Astrocyte (in vitro differentiated cells and primary cell): ENCODE measurements around the gene GYPC. TPM values are rescaled to one million over a fixed set of nuclear protein-coding genes. Genes with fewer than 3 reads are reported as not detected.

Experiments
- DNase-seq: peaks from one replicate; pipeline ENCODE4 v3.0.0-alpha.2; 2010; ENCODE audit warnings: low read depth
- FAIRE-seq: peaks from 2 replicates; lab custom pipeline; 2011; peaks lifted over from hg19 to GRCh38; lab: Jason Lieb, UNC
- H2AFZ ChIP-seq: 2 replicates; pipeline ENCODE4 v1.6.0; 2012; ENCODE audit warnings: low read depth, low read length, inconsistent platforms
- H3K27ac ChIP-seq: 2 replicates; pipeline ENCODE4 v1.5.1; 2011; ENCODE audit warnings: low read depth, low read length, inconsistent platforms
- H3K27me3 ChIP-seq: 2 replicates; pipeline ENCODE4 v1.6.0; 2011; ENCODE audit warnings: low read length, inconsistent platforms; ENCODE audit not compliant: insufficient read depth
- H3K36me3 ChIP-seq: 2 replicates; pipeline ENCODE4 v1.5.1; 2011; ENCODE audit warnings: low read length, inconsistent platforms; ENCODE audit not compliant: insufficient read depth
- H3K4me1 ChIP-seq: 2 replicates; pipeline ENCODE4 v1.5.1; 2011; ENCODE audit warnings: low read length, inconsistent platforms; ENCODE audit not compliant: insufficient read depth
- H3K4me2 ChIP-seq: 2 replicates; pipeline ENCODE4 v1.6.0; 2012; ENCODE audit warnings: low read length, inconsistent platforms
- H3K4me3 ChIP-seq: 2 replicates; pipeline ENCODE4 v1.5.1; 2011; ENCODE audit warnings: low read depth, mild to moderate bottlenecking, low read length, inconsistent platforms; ENCODE audit not compliant: insufficient read depth
- H3K79me2 ChIP-seq: 2 replicates; pipeline ENCODE4 v1.6.0; 2012; ENCODE audit warnings: mild to moderate bottlenecking, low read length, inconsistent platforms; ENCODE audit not compliant: insufficient read depth
- H3K9ac ChIP-seq: 2 replicates; pipeline ENCODE4 v1.6.0; 2012; ENCODE audit warnings: mild to moderate bottlenecking, low read length, inconsistent platforms
- H3K9me3 ChIP-seq: 2 replicates; pipeline ENCODE4 v1.5.1; 2012; ENCODE audit warnings: low read depth, mild to moderate bottlenecking, low read length, inconsistent platforms; ENCODE audit not compliant: insufficient read depth
- H4K20me1 ChIP-seq: 2 replicates; pipeline ENCODE4 v1.6.0; 2012; ENCODE audit warnings: low read length, inconsistent platforms; ENCODE audit not compliant: insufficient read depth
- H3K27ac Mint-ChIP-seq: one replicate; pipeline ENCODE4 v1.8.0; 2021; ENCODE audit warnings: mild to moderate bottlenecking, mixed read lengths; ENCODE audit not compliant: unreplicated experiment
- H3K27me3 Mint-ChIP-seq: one replicate; pipeline ENCODE4 v1.8.0; 2021; ENCODE audit warnings: low read depth, mixed read lengths; ENCODE audit not compliant: unreplicated experiment
- H3K36me3 Mint-ChIP-seq: one replicate; pipeline ENCODE4 v1.8.0; 2021; ENCODE audit warnings: low read depth, mixed read lengths; ENCODE audit not compliant: unreplicated experiment
- H3K4me1 Mint-ChIP-seq: one replicate; pipeline ENCODE4 v1.8.0; 2021; ENCODE audit warnings: low read depth, mixed read lengths; ENCODE audit not compliant: unreplicated experiment
- H3K4me3 Mint-ChIP-seq: one replicate; pipeline ENCODE4 v1.8.0; 2021; ENCODE audit warnings: mild to moderate bottlenecking, moderate library complexity, mixed read lengths; ENCODE audit not compliant: unreplicated experiment
- H3K9me3 Mint-ChIP-seq: one replicate; pipeline ENCODE4 v1.8.0; 2021; ENCODE audit warnings: mild to moderate bottlenecking, mixed read lengths; ENCODE audit not compliant: unreplicated experiment
- EZH2 ChIP-seq: IDR thresholded peaks from 2 replicates; pipeline ENCODE4 v1.6.1; 2012; ENCODE audit warnings: mild to moderate bottlenecking, low read length, inconsistent platforms; ENCODE audit not compliant: insufficient read depth
- total RNA-seq: library from RNA; stranded (reverse); gene quantifications from 2 replicates; pipeline ENCODE4 v1.2.1, GENCODE V29; 2021
- TF ChIP-seq, protein P1 (sequence below): IDR thresholded peaks from 2 replicates; pipeline ENCODE4 v1.5.1; 2011; ENCODE audit warnings: low read depth, mild to moderate bottlenecking, inconsistent platforms, low read length, moderate library complexity; ENCODE audit not compliant: insufficient read depth

The GYPC gene
- total RNA-seq, 1 donor from 2014 or later: 29.3 TPM

DNA sequence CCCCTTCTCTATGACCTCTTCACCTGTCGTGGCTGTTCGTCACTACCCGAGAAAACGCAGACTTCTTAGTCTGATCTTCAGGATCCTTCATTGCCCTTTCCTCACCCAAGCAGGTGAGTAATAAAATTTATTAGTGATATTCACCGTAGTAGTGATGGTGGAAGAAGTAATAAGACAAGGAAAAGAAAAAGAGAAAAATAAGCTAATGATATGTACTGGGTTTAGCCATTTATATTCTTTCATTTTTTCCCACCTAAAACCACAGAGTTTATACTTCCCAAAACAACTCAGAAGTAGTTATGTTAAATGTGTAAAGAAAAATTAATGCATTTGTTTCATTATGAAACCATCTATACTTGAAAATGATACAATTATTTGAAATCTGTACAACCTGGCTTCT, 19.7 kb downstream of the GYPC start:
- no peaks in the 10 kb centered on the region for H3K27me3 ChIP-seq
- H3K79me2 ChIP-seq: no peaks in the 10 kb centered on the region
- peaks cover 10% of the 10 kb centered on the region for H3K9me3 Mint-ChIP-seq
- no peak overlapping the region for H3K27ac ChIP-seq
- no peaks in the 10 kb centered on the region for H3K36me3 ChIP-seq
- H3K27ac Mint-ChIP-seq: no peak overlapping the region
- no peak overlapping the region for H3K9ac ChIP-seq
- no peaks in the 10 kb centered on the region for H3K4me1 ChIP-seq
- FAIRE-seq (no peak), DNase-seq (no peak)
- no peak overlapping the region for H3K4me3 ChIP-seq
- no peak overlapping the region for H3K4me3 Mint-ChIP-seq
- H3K4me1 Mint-ChIP-seq: no peaks in the 10 kb centered on the region
- H3K9me3 ChIP-seq: peaks cover 3% of the 10 kb centered on the region
- H3K4me2 ChIP-seq: no peak overlapping the region
- TF ChIP-seq EZH2: no peak
- TF ChIP-seq, protein P1, sequence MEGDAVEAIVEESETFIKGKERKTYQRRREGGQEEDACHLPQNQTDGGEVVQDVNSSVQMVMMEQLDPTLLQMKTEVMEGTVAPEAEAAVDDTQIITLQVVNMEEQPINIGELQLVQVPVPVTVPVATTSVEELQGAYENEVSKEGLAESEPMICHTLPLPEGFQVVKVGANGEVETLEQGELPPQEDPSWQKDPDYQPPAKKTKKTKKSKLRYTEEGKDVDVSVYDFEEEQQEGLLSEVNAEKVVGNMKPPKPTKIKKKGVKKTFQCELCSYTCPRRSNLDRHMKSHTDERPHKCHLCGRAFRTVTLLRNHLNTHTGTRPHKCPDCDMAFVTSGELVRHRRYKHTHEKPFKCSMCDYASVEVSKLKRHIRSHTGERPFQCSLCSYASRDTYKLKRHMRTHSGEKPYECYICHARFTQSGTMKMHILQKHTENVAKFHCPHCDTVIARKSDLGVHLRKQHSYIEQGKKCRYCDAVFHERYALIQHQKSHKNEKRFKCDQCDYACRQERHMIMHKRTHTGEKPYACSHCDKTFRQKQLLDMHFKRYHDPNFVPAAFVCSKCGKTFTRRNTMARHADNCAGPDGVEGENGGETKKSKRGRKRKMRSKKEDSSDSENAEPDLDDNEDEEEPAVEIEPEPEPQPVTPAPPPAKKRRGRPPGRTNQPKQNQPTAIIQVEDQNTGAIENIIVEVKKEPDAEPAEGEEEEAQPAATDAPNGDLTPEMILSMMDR: no peak
- peaks cover 2% of the 10 kb centered on the region for H3K27me3 Mint-ChIP-seq
- no peak overlapping the region for H2AFZ ChIP-seq
- peaks cover 20% of the 10 kb centered on the region for H3K36me3 Mint-ChIP-seq
- peaks cover 23% of the 10 kb centered on the region for H4K20me1 ChIP-seq

DNA sequence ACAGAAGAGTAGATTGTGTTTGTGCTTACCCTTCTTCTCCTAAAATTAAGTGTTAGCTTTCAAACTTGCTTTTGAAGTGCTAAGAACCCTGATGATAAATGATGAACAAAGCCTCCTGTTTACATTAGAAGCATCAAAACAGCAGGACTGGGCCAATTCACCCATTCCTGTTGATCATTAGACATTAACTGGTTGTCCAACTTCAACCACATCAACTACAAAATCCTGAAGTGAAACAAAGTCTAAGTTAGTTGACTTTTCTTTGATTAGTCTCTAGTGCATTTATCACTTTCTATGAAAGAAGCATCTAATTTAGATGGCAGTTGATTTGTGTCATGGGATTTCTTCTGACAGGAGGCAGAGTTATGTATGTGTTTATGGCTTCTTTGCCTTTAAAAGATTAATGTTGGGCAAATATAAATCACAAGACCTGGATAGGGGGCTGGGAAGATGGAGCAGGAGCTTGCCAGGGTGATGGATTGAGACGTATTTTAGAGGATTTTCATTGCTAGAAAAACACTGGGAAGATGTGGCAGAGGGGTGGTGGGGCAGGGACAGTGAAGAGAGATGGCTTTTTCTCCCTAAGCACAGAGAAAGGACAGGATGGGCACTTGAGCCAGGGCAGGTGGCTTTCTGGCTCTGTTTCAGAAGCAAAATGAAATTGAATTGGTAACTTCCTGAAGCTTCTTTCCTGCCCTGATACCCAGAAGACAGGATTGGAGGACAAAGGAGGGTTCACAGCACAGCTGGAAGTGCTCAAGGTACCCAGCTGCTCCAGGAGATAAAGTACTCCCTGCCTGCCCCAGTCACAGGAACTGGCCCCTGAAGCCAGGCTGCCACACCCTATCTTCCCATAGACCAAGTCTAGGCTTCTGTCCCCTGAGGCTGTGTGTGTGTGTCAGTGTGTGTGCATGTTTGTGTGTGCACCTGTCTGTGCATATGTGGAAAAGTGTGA, 20.5 kb downstream of the GYPC start:
- peaks cover 10% of the 10 kb centered on the region for H3K9me3 Mint-ChIP-seq
- Histone ChIP-seq H3K9ac (no peak overlapping the region), H3K27me3 (no peaks in the 10 kb centered on the region), H3K9me3 (peaks cover 3% of the 10 kb centered on the region), H2AFZ (no peak overlapping the region), H3K79me2 (no peaks in the 10 kb centered on the region), H4K20me1 (peaks cover 19% of the 10 kb centered on the region), H3K4me3 (no peak overlapping the region), H3K4me1 (no peaks in the 10 kb centered on the region), H3K4me2 (no peak overlapping the region), H3K36me3 (no peaks in the 10 kb centered on the region), H3K27ac (no peak overlapping the region)
- TF ChIP-seq EZH2: no peak
- TF ChIP-seq, protein P1: no peak
- no peak overlapping the region for H3K27ac Mint-ChIP-seq
- DNase-seq (no peak), FAIRE-seq (no peak)
- H3K4me1 Mint-ChIP-seq: no peaks in the 10 kb centered on the region
- H3K36me3 Mint-ChIP-seq: peaks cover 23% of the 10 kb centered on the region
- no peak overlapping the region for H3K4me3 Mint-ChIP-seq
- H3K27me3 Mint-ChIP-seq: peaks cover 2% of the 10 kb centered on the region

DNA sequence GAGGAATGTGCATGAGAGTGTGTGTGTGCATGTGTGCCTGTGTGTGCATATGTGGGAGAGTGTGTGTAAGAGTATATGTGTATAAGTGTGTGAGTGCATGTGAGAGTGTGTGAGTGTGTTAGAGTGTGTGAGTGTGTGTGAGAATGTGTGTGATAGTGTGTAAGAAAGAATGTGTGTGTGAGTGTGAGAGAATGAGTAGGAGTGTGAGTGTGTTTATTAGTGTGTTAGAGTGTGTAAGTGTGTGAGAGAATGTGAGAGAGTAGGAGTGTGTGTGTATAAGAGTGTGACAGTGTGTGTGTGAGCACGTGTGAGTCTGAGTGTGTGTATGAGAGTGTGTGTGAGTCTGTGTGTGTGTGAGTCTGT, 21.2 kb downstream of the GYPC start:
- H3K4me2 ChIP-seq: no peak overlapping the region
- peaks cover 15% of the 10 kb centered on the region for H4K20me1 ChIP-seq
- no peak overlapping the region for H3K4me3 ChIP-seq
- H3K79me2 ChIP-seq: no peaks in the 10 kb centered on the region
- FAIRE-seq (no peak), DNase-seq (no peak)
- no peaks in the 10 kb centered on the region for H3K4me1 Mint-ChIP-seq
- no peak overlapping the region for H2AFZ ChIP-seq
- peaks cover 23% of the 10 kb centered on the region for H3K36me3 Mint-ChIP-seq
- H3K27me3 Mint-ChIP-seq: no peaks in the 10 kb centered on the region
- no peak overlapping the region for H3K27ac ChIP-seq
- no peak for TF ChIP-seq EZH2
- TF ChIP-seq, protein P1: no peak
- no peaks in the 10 kb centered on the region for H3K4me1 ChIP-seq
- H3K9me3 ChIP-seq: peaks cover 3% of the 10 kb centered on the region
- H3K27me3 ChIP-seq: no peaks in the 10 kb centered on the region
- H3K36me3 ChIP-seq: no peaks in the 10 kb centered on the region
- H3K9me3 Mint-ChIP-seq: peaks cover 10% of the 10 kb centered on the region
- H3K9ac ChIP-seq: no peak overlapping the region
- no peak overlapping the region for H3K27ac Mint-ChIP-seq
- no peak overlapping the region for H3K4me3 Mint-ChIP-seq
